Activated CD8-positive, alpha-beta T cell treated with anti-CD3 and anti-CD28 coated beads for 36 hours (primary cell): Measurements from ENCODE around the gene ZNF821. TPM values are rescaled to one million over a fixed set of nuclear protein-coding genes. Genes with fewer than 3 reads are reported as not detected.
"Not testable (repeated sequence)": the region's sequence is repeated elsewhere in the genome, so short reads cannot be mapped to it uniquely, and the experiment has no call there.

ENCODE experiments used
- ATAC-seq: fragments of 200-7000 bp; cut with Tn5 transposase; one replicate; pipeline ENCODE4 v1.10.0; 2021; ENCODE audit warnings: mild to moderate bottlenecking, moderate library complexity
- CTCF ChIA-PET: fragments of 350-600 bp; sonication (Branson Sonifier 250); formaldehyde crosslinking; loops from one replicate; lab custom pipeline; 2021; ENCODE audit warnings: antibody characterized with exemption; lab: Charles Lee
- POLR2A ChIA-PET: fragments of 350-600 bp; sonication (Branson Sonifier 250); formaldehyde crosslinking; loops from one replicate; lab custom pipeline; 2021; ENCODE audit warnings: antibody characterized with exemption; lab: Charles Lee
- DNase-seq: peaks from one replicate; pipeline ENCODE4 v3.0.0-alpha.2; 2020
- H3K27ac Mint-ChIP-seq: one replicate; pipeline ENCODE4 v1.8.0; 2021; ENCODE audit warnings: mild to moderate bottlenecking, mixed read lengths
- H3K27me3 Mint-ChIP-seq: one replicate; pipeline ENCODE4 v1.8.0; 2021; ENCODE audit warnings: mixed read lengths
- H3K36me3 Mint-ChIP-seq: one replicate; pipeline ENCODE4 v1.8.0; 2021; ENCODE audit warnings: low read depth, mixed read lengths
- H3K4me1 Mint-ChIP-seq: one replicate; pipeline ENCODE4 v1.8.0; 2021; ENCODE audit warnings: low read depth, mixed read lengths
- H3K4me3 Mint-ChIP-seq: one replicate; pipeline ENCODE4 v1.8.0; 2021; ENCODE audit warnings: mild to moderate bottlenecking, moderate library complexity, mixed read lengths
- H3K9me3 Mint-ChIP-seq: one replicate; pipeline ENCODE4 v1.8.0; 2021; ENCODE audit warnings: mixed read lengths
- intact Hi-C: fragments of 100-400 bp; cut with micrococcal nuclease; formaldehyde crosslinking; loops from one replicate; pipeline ENCODE4 v1.10.0; 2022
- total RNA-seq, 2 experiments: library from RNA; stranded (reverse); gene quantifications; one replicate each; pipeline ENCODE4 v1.2.3, GENCODE V29; 2021
- TF ChIP-seq, protein P1 (sequence below): fragments of 200-600 bp; IDR thresholded peaks from one replicate; pipeline ENCODE4 v1.8.0; 2022; ENCODE audit warnings: antibody characterized with exemption, mild to moderate bottlenecking

ZNF821 gene
- total RNA-seq, 2 experiments from 2014 or later, result 5.6 to 6.2 TPM

DNA sequence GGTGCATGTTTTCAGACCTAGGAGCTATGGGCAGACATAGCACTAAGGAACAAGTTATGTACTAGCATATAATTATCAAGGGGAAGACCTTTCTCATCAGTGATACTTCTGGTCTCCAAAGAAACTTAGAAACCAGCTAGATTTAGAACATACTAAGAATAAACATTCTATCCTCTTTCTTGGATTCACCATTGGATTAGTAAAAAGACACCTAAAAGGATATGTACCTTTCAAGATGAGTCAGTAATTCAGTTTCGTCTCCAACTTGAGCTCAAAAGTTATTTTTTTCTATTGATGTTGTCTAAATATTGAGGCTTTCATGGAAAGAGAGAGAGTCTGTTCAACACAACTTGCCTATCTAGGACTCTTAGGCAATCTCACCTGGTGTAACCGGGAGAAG lies 13.2 kb downstream of the ZNF821 start:
- TF ChIP-seq, protein P1, sequence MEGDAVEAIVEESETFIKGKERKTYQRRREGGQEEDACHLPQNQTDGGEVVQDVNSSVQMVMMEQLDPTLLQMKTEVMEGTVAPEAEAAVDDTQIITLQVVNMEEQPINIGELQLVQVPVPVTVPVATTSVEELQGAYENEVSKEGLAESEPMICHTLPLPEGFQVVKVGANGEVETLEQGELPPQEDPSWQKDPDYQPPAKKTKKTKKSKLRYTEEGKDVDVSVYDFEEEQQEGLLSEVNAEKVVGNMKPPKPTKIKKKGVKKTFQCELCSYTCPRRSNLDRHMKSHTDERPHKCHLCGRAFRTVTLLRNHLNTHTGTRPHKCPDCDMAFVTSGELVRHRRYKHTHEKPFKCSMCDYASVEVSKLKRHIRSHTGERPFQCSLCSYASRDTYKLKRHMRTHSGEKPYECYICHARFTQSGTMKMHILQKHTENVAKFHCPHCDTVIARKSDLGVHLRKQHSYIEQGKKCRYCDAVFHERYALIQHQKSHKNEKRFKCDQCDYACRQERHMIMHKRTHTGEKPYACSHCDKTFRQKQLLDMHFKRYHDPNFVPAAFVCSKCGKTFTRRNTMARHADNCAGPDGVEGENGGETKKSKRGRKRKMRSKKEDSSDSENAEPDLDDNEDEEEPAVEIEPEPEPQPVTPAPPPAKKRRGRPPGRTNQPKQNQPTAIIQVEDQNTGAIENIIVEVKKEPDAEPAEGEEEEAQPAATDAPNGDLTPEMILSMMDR, result no peak
- ATAC-seq, result peak; percentile 30
- Mint-ChIP-seq H3K9me3 (no peaks in the 10 kb centered on the region), H3K36me3 (no peaks in the 10 kb centered on the region), H3K4me1 (peaks cover 22% of the 10 kb centered on the region), H3K27ac (no peak overlapping the region), H3K4me3 (no peak overlapping the region), H3K27me3 (no peaks in the 10 kb centered on the region)
- intact Hi-C loops, result no loop called here
- ChIA-PET CTCF (interaction anchor here (6.5 kb wide), 1 partner anchor 13 kb away, joined by 73 read pairs; the partner anchor contains the start of gene ZNF821), POLR2A (interaction anchor here (0.9 to 1.0 kb wide), 2 partner anchors 20 to 23 kb away, joined by 3 to 5 read pairs; no protein-coding TSS in a partner anchor)
- no peak for DNase-seq

DNA sequence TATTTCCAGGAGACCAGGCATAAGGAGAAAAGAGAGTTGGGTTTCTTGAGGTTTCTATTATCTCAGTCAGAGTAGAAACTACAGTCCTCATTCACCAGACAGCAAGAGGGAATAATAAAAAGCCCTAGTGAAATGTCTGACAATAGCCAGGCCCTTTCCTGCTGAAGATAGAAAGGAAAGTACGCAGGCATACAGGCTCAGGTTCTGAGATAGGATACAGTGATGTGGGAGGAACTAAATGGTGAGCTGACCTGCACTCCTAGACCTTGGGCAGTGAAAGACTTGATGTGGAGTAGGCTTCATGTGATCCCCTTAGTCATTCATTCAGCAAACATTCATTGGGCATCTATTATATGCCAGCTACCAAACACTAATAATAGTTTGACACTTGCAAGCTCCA lies 14.9 kb downstream of the ZNF821 start:
- H3K27ac Mint-ChIP-seq, result no peak overlapping the region
- no peaks in the 10 kb centered on the region for H3K36me3 Mint-ChIP-seq
- no peaks in the 10 kb centered on the region for H3K27me3 Mint-ChIP-seq
- H3K4me3 Mint-ChIP-seq, result no peak overlapping the region
- H3K4me1 Mint-ChIP-seq, result peaks cover 36% of the 10 kb centered on the region
- H3K9me3 Mint-ChIP-seq, result no peaks in the 10 kb centered on the region
- TF ChIP-seq, protein P1, result no peak
- CTCF ChIA-PET, result interaction anchor here (6.5 kb wide), 1 partner anchor 15 kb away, joined by 73 read pairs; the partner anchor contains the start of gene ZNF821
- POLR2A ChIA-PET, result interaction anchor here (0.6 kb wide), 1 partner anchor 13 kb away, joined by 3 read pairs; no protein-coding TSS in a partner anchor
- DNase-seq (no peak), ATAC-seq (no peak)
- intact Hi-C loops, result no loop called here

DNA sequence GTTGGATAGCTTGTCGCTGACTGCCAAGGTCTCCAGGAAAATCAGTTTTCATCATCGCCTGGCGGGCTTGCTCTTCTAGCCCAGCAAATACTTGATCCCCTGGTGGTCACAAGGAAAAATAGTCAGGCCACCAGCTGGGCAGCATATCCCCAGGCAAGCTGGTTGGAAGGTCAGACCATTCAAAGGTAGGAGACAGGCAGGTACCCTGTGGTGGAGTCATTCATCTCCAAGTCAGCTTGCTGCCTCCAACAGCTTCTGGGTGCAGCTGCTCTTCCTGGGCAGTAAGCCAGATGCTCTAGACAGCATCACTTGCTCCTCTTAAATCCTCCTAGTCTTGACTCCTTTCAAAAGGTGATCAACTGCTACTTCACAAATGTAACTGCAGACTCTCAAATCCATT lies 16.0 kb downstream of the ZNF821 start:
- ATAC-seq (no peak), DNase-seq (no peak)
- Mint-ChIP-seq H3K4me1 (peaks cover 32% of the 10 kb centered on the region), H3K27ac (no peak overlapping the region), H3K27me3 (no peaks in the 10 kb centered on the region), H3K36me3 (peaks cover 3% of the 10 kb centered on the region), H3K9me3 (no peaks in the 10 kb centered on the region), H3K4me3 (no peak overlapping the region)
- ChIA-PET POLR2A (no interaction called here), CTCF (interaction anchor here (1.1 kb wide), 1 partner anchor 10 kb away, joined by 4 read pairs; no protein-coding TSS in a partner anchor)
- TF ChIP-seq, protein P1, result no peak
- intact Hi-C loops, result no loop called here

DNA sequence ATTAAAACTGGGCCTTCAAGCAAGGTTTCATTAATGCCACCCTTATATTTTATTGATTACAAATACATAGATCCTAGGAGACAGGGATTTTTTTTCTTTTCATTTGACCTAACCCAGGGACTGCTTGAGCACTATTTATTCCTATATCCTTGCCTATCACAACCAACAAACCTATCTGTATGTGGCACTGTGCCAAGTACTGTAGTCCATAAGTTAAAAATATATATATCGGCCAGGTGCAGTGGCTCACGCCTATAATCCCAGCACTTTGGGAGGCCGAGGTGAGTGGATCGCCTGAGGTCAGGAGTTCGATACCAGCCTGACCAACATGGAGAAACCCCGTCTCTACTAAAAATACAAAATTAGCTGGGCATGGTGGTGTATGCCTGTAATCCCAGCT lies 16.8 kb downstream of the ZNF821 start:
- CTCF ChIA-PET, result interaction anchor here (1.1 to 2.4 kb wide), 3 partner anchors 9 to 94 kb away, joined by 4 to 8 read pairs (median 7); partner anchors contain the start of gene ZNF821
- H3K27ac Mint-ChIP-seq, H3K36me3 Mint-ChIP-seq, H3K27me3 Mint-ChIP-seq, POLR2A ChIA-PET, intact Hi-C loops, ATAC-seq, H3K4me3 Mint-ChIP-seq, DNase-seq, H3K9me3 Mint-ChIP-seq: not testable (repeated sequence)
- H3K4me1 Mint-ChIP-seq, result peaks cover 25% of the 10 kb centered on the region

DNA sequence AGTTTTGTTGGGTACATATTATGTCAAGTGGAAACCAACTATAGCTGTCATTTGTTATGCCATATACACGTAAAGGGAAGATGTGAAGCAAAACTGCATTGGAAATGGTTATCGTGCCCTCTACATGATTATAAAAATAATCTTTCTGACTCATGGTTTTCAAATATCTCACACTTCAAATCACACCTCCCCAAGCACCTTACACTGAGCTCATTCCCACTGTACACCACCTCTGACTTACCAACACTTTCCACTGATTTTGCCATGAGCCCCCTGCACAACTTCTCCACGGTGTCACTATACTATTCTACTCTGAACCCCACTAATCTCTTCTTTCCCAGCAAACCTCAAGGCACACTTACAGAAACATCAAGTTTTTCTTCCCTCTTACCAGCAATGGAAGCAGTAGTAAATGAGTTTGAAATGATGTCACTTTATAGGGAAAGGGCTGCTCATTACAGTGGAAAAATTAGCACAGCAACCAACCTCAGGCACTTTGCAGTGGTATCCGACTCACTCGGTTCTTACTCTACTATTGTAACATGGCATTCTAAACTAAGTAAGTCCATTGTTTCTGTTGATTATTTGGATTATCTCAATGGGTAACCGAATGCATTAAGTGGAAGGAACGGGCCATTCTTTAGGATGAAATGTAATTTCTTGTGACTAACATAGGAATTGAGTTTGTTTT lies 18.7 kb downstream of the ZNF821 start:
- Mint-ChIP-seq H3K4me3 (no peak overlapping the region), H3K27ac (peak overlapping the region; percentile 17), H3K4me1 (peaks cover 19% of the 10 kb centered on the region), H3K27me3 (no peaks in the 10 kb centered on the region), H3K9me3 (no peaks in the 10 kb centered on the region), H3K36me3 (peaks cover 3% of the 10 kb centered on the region)
- DNase-seq (no peak), ATAC-seq (peak; percentile 34)
- ChIA-PET POLR2A (interaction anchor here (1.1 to 1.6 kb wide), 2 partner anchors 9 kb away, joined by 3 to 6 read pairs; no protein-coding TSS in a partner anchor), CTCF (interaction anchor here (0.8 to 2.4 kb wide), 3 partner anchors 18 to 96 kb away, joined by 3 to 8 read pairs (median 7); partner anchors contain the start of gene ZNF821)
- intact Hi-C loops, result no loop called here
- TF ChIP-seq, protein P1, result no peak
